Endothelial cell of umbilical vein (primary cell): ENCODE results near the gene TNFRSF1A. TPM values are rescaled to one million over a fixed set of nuclear protein-coding genes. Genes with fewer than 3 reads are reported as not detected.

Experiments
- BruUV-seq: library from RNA; stranded (reverse); fragments of 400-500 nt; replicated peaks from 2 replicates; lab custom pipeline; 2021; lab: Mats Ljungman, UMichigan
- CTCF ChIA-PET: fragments of 300-600, 350-600 bp; sonication (Branson Sonifier 250); formaldehyde crosslinking; loops from one replicate; lab custom pipeline; 2021; ENCODE audit warnings: antibody characterized with exemption, inconsistent platforms; lab: Charles Lee
- POLR2A ChIA-PET: fragments of 300-600, 350-600 bp; sonication (Branson Sonifier 250); formaldehyde crosslinking; loops from one replicate; lab custom pipeline; 2021; ENCODE audit warnings: antibody characterized with exemption, inconsistent platforms; lab: Charles Lee
- DNase-seq: peaks from one replicate; pipeline ENCODE4 v3.0.0-alpha.2; 2011; ENCODE audit warnings: low read depth, low spot score
- FAIRE-seq: peaks from 2 replicates; lab custom pipeline; 2011; peaks lifted over from hg19 to GRCh38; lab: Jason Lieb, UNC
- H2AFZ ChIP-seq: 2 replicates; pipeline ENCODE4 v1.6.0; 2012; ENCODE audit warnings: low read depth, low read length, control low read depth, inconsistent platforms
- H3K27ac ChIP-seq: 2 replicates; pipeline ENCODE4 v1.5.1; 2011; ENCODE audit warnings: low read depth, mild to moderate bottlenecking, control low read depth, low read length, moderate library complexity; ENCODE audit not compliant: insufficient read depth
- H3K27me3 ChIP-seq, 2 experiments: 2 replicates each; pipeline versions ENCODE4 v1.6.0 to v1.6.1; 2011; ENCODE audit warnings: low read length in 2 of 2, mixed read lengths in 1 of 2; ENCODE audit not compliant: control insufficient read depth in 2 of 2, insufficient read depth in 2 of 2
- H3K36me3 ChIP-seq, 2 experiments: 2 replicates in 1 of 2; 3 replicates in 1 of 2; pipeline ENCODE4 v1.5.1; 2011; ENCODE audit warnings: low read length in 2 of 2, mild to moderate bottlenecking in 1 of 2, moderate library complexity in 1 of 2; ENCODE audit not compliant: control insufficient read depth in 2 of 2, insufficient read depth in 2 of 2; ENCODE audit errors: extremely low read depth in 1 of 2
- H3K4me1 ChIP-seq: 3 replicates; pipeline ENCODE4 v1.5.1; 2011; ENCODE audit warnings: mild to moderate bottlenecking, low read length; ENCODE audit not compliant: control insufficient read depth, insufficient read depth; ENCODE audit errors: extremely low read depth
- H3K4me2 ChIP-seq: 2 replicates; pipeline ENCODE4 v1.6.1; 2011; ENCODE audit warnings: low read length, control low read depth, mixed read lengths; ENCODE audit not compliant: insufficient read depth
- H3K4me3 ChIP-seq, 3 experiments: fragments of 200-600 bp in 1 of 3; sonication (generic), shearing (Covaris generic) in 1 of 3; replicated peaks in 1 of 3; 2 replicates each; pipeline ENCODE4 v1.5.1; 2011 to 2016; ENCODE audit warnings: control low read depth in 3 of 3, low read length in 3 of 3, mild to moderate bottlenecking in 2 of 3, inconsistent platforms in 1 of 3, low read depth in 1 of 3, moderate library complexity in 1 of 3; ENCODE audit not compliant: insufficient read depth in 1 of 3
- H3K79me2 ChIP-seq: 2 replicates; pipeline ENCODE4 v1.6.0; 2012; ENCODE audit warnings: low read length, inconsistent platforms; ENCODE audit not compliant: control insufficient read depth, insufficient read depth
- H3K9ac ChIP-seq: replicated peaks from 2 replicates; pipeline ENCODE3; 2011; ENCODE audit warnings: low read length, control low read depth; ENCODE audit not compliant: insufficient read depth; ENCODE audit errors: extremely low read depth
- H3K9me1 ChIP-seq: replicated peaks from 3 replicates; pipeline ENCODE4 v1.6.0; 2011; ENCODE audit warnings: mild to moderate bottlenecking, low read length; ENCODE audit not compliant: control insufficient read depth, insufficient read depth; ENCODE audit errors: extremely low read depth
- H3K9me3 ChIP-seq: replicated peaks from 2 replicates; pipeline ENCODE4 v1.5.1; 2012; ENCODE audit warnings: low read length, inconsistent platforms; ENCODE audit not compliant: control insufficient read depth, insufficient read depth
- H4K20me1 ChIP-seq: replicated peaks from 2 replicates; pipeline ENCODE3; 2011; ENCODE audit warnings: mild to moderate bottlenecking, low read length; ENCODE audit not compliant: control insufficient read depth, insufficient read depth; ENCODE audit errors: extremely low read depth
- EZH2 ChIP-seq: IDR thresholded peaks from 2 replicates; pipeline ENCODE4 v1.6.1; 2012; ENCODE audit warnings: borderline replicate concordance, low read depth, mild to moderate bottlenecking, moderate library complexity, low read length, inconsistent platforms; ENCODE audit not compliant: severe bottlenecking
- FOS ChIP-seq: IDR thresholded peaks from 2 replicates; pipeline ENCODE4 v1.6.1; 2011; ENCODE audit warnings: mild to moderate bottlenecking, low read length, moderate library complexity, borderline replicate concordance; ENCODE audit not compliant: insufficient read depth
- GATA2 ChIP-seq: IDR thresholded peaks from 2 replicates; pipeline ENCODE4 v1.7.0; 2011; ENCODE audit warnings: low read depth, mild to moderate bottlenecking, moderate library complexity, mixed read lengths, low read length; ENCODE audit not compliant: insufficient read length, insufficient read depth
- JUN ChIP-seq: IDR thresholded peaks from 2 replicates; pipeline ENCODE4 v1.6.1; 2011; ENCODE audit warnings: borderline replicate concordance, low read depth; ENCODE audit not compliant: insufficient read length, insufficient read depth
- MYC ChIP-seq: IDR thresholded peaks from one replicate; pipeline ENCODE4 v1.6.1; 2011; ENCODE audit warnings: mild to moderate bottlenecking, low read depth, low read length
- POLR2A ChIP-seq: IDR thresholded peaks from 2 replicates; pipeline ENCODE4 v1.6.1; 2012; ENCODE audit warnings: low read depth, mild to moderate bottlenecking, control low read depth, low read length
- POLR2AphosphoS5 ChIP-seq: IDR thresholded peaks from 2 replicates; pipeline ENCODE4 v1.6.1; 2012; ENCODE audit warnings: low read depth, mild to moderate bottlenecking, control low read depth, low read length, moderate library complexity; ENCODE audit not compliant: insufficient read depth
- dilution Hi-C: fragments of 300-500 bp; cut with MboI; formaldehyde crosslinking; loops from one replicate; pipeline ENCODE4 v1.15.0; 2019; ENCODE audit warnings: low sequenced_read_pairs; ENCODE audit not compliant: extremely low pct_ligation_motif_present
- intact Hi-C: fragments of 100-400 bp; cut with micrococcal nuclease; formaldehyde crosslinking; loops from one replicate; pipeline ENCODE4 v1.10.0; 2022
- polyA plus RNA-seq, 4 experiments: library from polyadenylated mRNA; depleted of rRNA in 3 of 4; stranded (reverse) in 3 of 4; unstranded in 1 of 4; fragments of >200 nt; gene quantifications; 2 replicates each; pipeline versions ENCODE4 v1.2.1 to v1.2.3, GENCODE V29; 2011 to 2012; ENCODE audit warnings: missing spikeins in 1 of 4
- total RNA-seq: library from RNA; stranded (reverse); gene quantifications from 2 replicates; pipeline ENCODE4 v1.2.3, GENCODE V29; 2021
- TF ChIP-seq, protein P1 (sequence below): IDR thresholded peaks from 2 replicates; pipeline ENCODE4 v1.6.1; 2011; ENCODE audit not compliant: insufficient read depth, insufficient read length
- TF ChIP-seq, protein P2 (sequence below), 2 donors: IDR thresholded peaks; 1 replicate in 1 of 2; 2 replicates in 1 of 2; pipeline ENCODE4 v1.5.1; 2011; ENCODE audit warnings: low read length in 2 of 2, mild to moderate bottlenecking in 2 of 2, moderate library complexity in 2 of 2, control low read depth in 1 of 2, inconsistent platforms in 1 of 2, low read depth in 1 of 2; ENCODE audit not compliant: insufficient read depth in 1 of 2; ENCODE audit errors: extremely low read depth in 1 of 2

The TNFRSF1A gene
- total and polyA plus RNA-seq, 2 donors (not counting 3 experiments of a cell fraction or from before 2014, with no cell fraction given): 86.5 to 98.2 TPM

DNA sequence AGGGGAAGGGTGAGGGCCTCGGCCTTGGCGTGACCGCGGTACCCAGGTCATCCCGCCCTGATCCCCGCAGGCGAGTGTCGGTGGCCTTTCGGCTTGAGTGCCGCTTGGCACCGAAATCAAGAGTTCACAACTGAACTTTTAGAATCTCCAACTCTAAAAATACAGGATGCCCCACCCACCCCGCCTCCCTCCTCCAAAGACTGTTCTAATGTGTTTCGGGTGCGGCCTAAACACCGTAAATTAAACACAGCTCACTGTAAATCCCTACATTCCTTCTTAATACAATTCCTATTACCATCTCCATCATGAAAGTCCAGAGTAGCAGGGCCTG is 22.1 kb upstream of the TNFRSF1A start:
- Histone ChIP-seq H3K4me2 (peak overlapping the region; percentile 75), H3K4me3 (peak overlapping the region in 1 of 3 experiments; percentile 36), H3K27me3 (no peaks in the 10 kb centered on the region), H3K9me3 (no peaks in the 10 kb centered on the region), H4K20me1 (no peaks in the 10 kb centered on the region), H3K79me2 (no peaks in the 10 kb centered on the region), H3K27ac (no peak overlapping the region), H2AFZ (peak overlapping the region; percentile 95), H3K9ac (no peak overlapping the region), H3K9me1 (no peaks in the 10 kb centered on the region), H3K4me1 (peaks cover 25% of the 10 kb centered on the region), H3K36me3 (no peaks in the 10 kb centered on the region)
- TF ChIP-seq JUN (no peak), POLR2A (no peak), EZH2 (no peak), FOS (no peak), MYC (no peak), POLR2AphosphoS5 (no peak), GATA2 (no peak)
- TF ChIP-seq, protein P1, sequence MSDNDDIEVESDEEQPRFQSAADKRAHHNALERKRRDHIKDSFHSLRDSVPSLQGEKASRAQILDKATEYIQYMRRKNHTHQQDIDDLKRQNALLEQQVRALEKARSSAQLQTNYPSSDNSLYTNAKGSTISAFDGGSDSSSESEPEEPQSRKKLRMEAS: no peak
- TF ChIP-seq, protein P2, sequence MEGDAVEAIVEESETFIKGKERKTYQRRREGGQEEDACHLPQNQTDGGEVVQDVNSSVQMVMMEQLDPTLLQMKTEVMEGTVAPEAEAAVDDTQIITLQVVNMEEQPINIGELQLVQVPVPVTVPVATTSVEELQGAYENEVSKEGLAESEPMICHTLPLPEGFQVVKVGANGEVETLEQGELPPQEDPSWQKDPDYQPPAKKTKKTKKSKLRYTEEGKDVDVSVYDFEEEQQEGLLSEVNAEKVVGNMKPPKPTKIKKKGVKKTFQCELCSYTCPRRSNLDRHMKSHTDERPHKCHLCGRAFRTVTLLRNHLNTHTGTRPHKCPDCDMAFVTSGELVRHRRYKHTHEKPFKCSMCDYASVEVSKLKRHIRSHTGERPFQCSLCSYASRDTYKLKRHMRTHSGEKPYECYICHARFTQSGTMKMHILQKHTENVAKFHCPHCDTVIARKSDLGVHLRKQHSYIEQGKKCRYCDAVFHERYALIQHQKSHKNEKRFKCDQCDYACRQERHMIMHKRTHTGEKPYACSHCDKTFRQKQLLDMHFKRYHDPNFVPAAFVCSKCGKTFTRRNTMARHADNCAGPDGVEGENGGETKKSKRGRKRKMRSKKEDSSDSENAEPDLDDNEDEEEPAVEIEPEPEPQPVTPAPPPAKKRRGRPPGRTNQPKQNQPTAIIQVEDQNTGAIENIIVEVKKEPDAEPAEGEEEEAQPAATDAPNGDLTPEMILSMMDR (IDR thresholded peaks at IDR 0.05; ENCODE audit: extremely low read depth in 1 of 2, insufficient read depth in 1 of 2, low read depth in 1 of 2, low read length in 2 of 2): no peak
- no peak for FAIRE-seq
- DNase-seq: no peak
- POLR2A ChIA-PET: interaction anchor here (0.7 kb wide), 1 partner anchor 106 kb away, joined by 3 read pairs; the partner anchor contains the start of gene VAMP1
- intact Hi-C loops (no loop called here), dilution Hi-C loops (no loop called here)
- no TSS peak for BruUV-seq
- CTCF ChIA-PET: interaction anchor here (0.9 to 2.4 kb wide), 8 partner anchors 10 to 38 kb away, joined by 3 to 33 read pairs (median 5); partner anchors contain the start of gene LTBR
